ENCODE data around the gene MGP. TPM values are rescaled to one million over a fixed set of nuclear protein-coding genes. Genes with fewer than 3 reads are reported as not detected.

Gene MGP
- total and polyA plus RNA-seq, 4 donors: 7,115 to 16,848 (median 14,549) TPM

- ATAC-seq (ENCODE audit: low FRiP score): no peak
- H3K27ac ChIP-seq (ENCODE audit: low read depth in 1 of 2, low read length in 2 of 2): no peak overlapping the region
- intact Hi-C loops (cut with DNase I): no loop called here
- DNase-seq: no peak
- H3K4me1 ChIP-seq (ENCODE audit: control insufficient read depth in 1 of 2, insufficient read depth in 2 of 2, low read length in 2 of 2): no peaks in the 10 kb centered on the region
- H3K9me3 ChIP-seq (ENCODE audit: control insufficient read depth, low read length): no peaks in the 10 kb centered on the region
- no peaks in the 10 kb centered on the region for H3K27me3 ChIP-seq (ENCODE audit: control insufficient read depth in 1 of 2, insufficient read depth in 2 of 2, low read length in 1 of 2)
- 96 to 98% methylated on average over 3 of the region's 3 CpGs for WGBS, 2 donors
- H3K36me3 ChIP-seq (ENCODE audit: control insufficient read depth in 1 of 2, insufficient read depth in 2 of 2, low read length in 1 of 2): no peaks in the 10 kb centered on the region
- H3K4me3 ChIP-seq (ENCODE audit: low read length in 2 of 2): no peak overlapping the region
Observed at GRCh38 chr12:14924541-14924940, 38.9 kb upstream of the MGP start.

DNA sequence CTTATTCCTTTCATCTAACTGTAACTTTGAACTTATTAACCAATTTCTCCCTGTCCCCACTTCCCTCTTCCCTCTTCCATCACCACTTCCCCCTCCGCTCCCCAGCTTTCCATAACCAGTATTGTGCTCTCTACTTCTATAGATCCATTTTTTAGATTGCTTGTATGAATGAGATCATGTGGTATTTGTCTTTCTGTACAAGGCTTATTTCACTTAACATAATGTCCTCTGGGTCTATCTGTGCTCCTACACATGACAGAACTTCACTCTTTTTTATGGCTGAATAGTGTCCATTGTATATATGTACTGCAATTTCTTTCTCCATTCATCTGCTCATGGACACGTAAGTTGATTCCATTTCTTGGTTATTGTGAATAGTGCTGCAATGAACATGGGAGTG lies 38.3 kb upstream of the MGP start:
- intact Hi-C loops (cut with DNase I): no loop called here

DNA sequence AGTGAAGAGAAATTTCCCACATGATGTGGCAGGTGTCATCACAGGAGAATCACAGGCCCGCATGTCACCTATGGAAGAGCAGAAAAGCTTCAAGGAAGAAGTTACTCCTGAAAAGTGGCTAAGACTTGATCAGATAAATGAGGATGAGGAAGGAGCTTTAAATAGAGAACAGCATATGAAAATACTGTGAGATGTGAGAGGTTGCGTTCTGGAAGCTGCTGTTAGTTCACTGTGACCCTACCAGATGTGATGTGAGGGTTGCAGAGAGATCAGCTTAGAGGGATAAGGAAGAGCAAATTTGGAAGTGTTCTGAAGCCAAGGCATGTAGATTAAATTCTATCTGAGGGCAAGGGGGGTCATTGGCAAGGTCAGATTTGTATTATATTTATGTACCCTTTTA lies 35.6 kb upstream of the MGP start:
- H3K4me3 ChIP-seq (ENCODE audit: low read length in 2 of 2): no peak overlapping the region
- H3K4me1 ChIP-seq (ENCODE audit: control insufficient read depth in 1 of 2, insufficient read depth in 2 of 2, low read length in 2 of 2): no peaks in the 10 kb centered on the region
- no peaks in the 10 kb centered on the region for H3K9me3 ChIP-seq (ENCODE audit: control insufficient read depth, low read length)
- no peaks in the 10 kb centered on the region for H3K27me3 ChIP-seq (ENCODE audit: control insufficient read depth in 1 of 2, insufficient read depth in 2 of 2, low read length in 1 of 2)
- WGBS, 2 donors: 96 to 97% methylated on average over 2 of the region's 2 CpGs
- no peaks in the 10 kb centered on the region for H3K36me3 ChIP-seq (ENCODE audit: control insufficient read depth in 1 of 2, insufficient read depth in 2 of 2, low read length in 1 of 2)
- DNase-seq: no peak
- intact Hi-C loops (cut with DNase I): no loop called here
- no peak for ATAC-seq (ENCODE audit: low FRiP score)
- H3K27ac ChIP-seq (ENCODE audit: low read depth in 1 of 2, low read length in 2 of 2): no peak overlapping the region

More for the DNA sequence above, 38.3 kb upstream of the MGP start:
- no peak for DNase-seq
- no peaks in the 10 kb centered on the region for H3K4me1 ChIP-seq (ENCODE audit: control insufficient read depth in 1 of 2, insufficient read depth in 2 of 2, low read length in 2 of 2)
- no peak overlapping the region for H3K4me3 ChIP-seq (ENCODE audit: low read length in 2 of 2)
- H3K9me3 ChIP-seq (ENCODE audit: control insufficient read depth, low read length): no peaks in the 10 kb centered on the region
- 95 to 99% methylated on average over 2 of the region's 2 CpGs for WGBS, 2 donors
- ATAC-seq (ENCODE audit: low FRiP score): no peak
- no peaks in the 10 kb centered on the region for H3K27me3 ChIP-seq (ENCODE audit: control insufficient read depth in 1 of 2, insufficient read depth in 2 of 2, low read length in 1 of 2)
- no peaks in the 10 kb centered on the region for H3K36me3 ChIP-seq (ENCODE audit: control insufficient read depth in 1 of 2, insufficient read depth in 2 of 2, low read length in 1 of 2)
- H3K27ac ChIP-seq (ENCODE audit: low read depth in 1 of 2, low read length in 2 of 2): no peak overlapping the region

- no peaks in the 10 kb centered on the region for H3K36me3 ChIP-seq (ENCODE audit: control insufficient read depth in 1 of 2, insufficient read depth in 2 of 2, low read length in 1 of 2)
- intact Hi-C loops (cut with DNase I): no loop called here
- 85 to 89% methylated on average over 7 of the region's 7 CpGs for WGBS, 2 donors
- H3K4me1 ChIP-seq (ENCODE audit: control insufficient read depth in 1 of 2, insufficient read depth in 2 of 2, low read length in 2 of 2): no peaks in the 10 kb centered on the region
- DNase-seq (no peak), ATAC-seq (ENCODE audit: low FRiP score) (no peak)
- no peaks in the 10 kb centered on the region for H3K27me3 ChIP-seq (ENCODE audit: control insufficient read depth in 1 of 2, insufficient read depth in 2 of 2, low read length in 1 of 2)
- H3K27ac ChIP-seq (ENCODE audit: low read depth in 1 of 2, low read length in 2 of 2): no peak overlapping the region
- no peak overlapping the region for H3K4me3 ChIP-seq (ENCODE audit: low read length in 2 of 2)
- no peaks in the 10 kb centered on the region for H3K9me3 ChIP-seq (ENCODE audit: control insufficient read depth, low read length)
Observed at GRCh38 chr12:14920475-14921126, 34.9 kb upstream of the MGP start.

DNA sequence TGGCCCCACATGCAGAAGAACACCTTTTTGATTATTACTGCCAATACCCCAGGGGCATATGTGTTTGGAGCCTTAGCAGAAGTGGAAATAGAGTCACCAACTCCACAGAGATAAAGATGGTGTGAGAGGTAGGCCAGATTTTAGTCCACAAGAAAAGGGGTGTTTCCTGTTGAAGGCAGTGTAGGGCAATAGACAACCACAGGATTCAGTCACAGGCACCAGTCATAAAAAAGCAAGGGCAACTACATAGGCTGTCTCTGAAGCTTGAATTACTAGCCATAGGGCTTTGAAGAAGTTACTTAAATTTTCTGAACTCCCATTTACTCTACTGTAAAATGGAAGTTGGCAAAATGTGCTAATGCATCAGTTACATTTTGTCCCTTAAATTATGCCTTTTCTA lies 33.8 kb upstream of the MGP start:
- DNase-seq: no peak
- Histone ChIP-seq H3K4me1 (ENCODE audit: control insufficient read depth in 1 of 2, insufficient read depth in 2 of 2, low read length in 2 of 2) (no peaks in the 10 kb centered on the region), H3K36me3 (ENCODE audit: control insufficient read depth in 1 of 2, insufficient read depth in 2 of 2, low read length in 1 of 2) (no peaks in the 10 kb centered on the region), H3K27me3 (ENCODE audit: control insufficient read depth in 1 of 2, insufficient read depth in 2 of 2, low read length in 1 of 2) (no peaks in the 10 kb centered on the region), H3K4me3 (ENCODE audit: low read length in 2 of 2) (no peak overlapping the region), H3K27ac (ENCODE audit: low read depth in 1 of 2, low read length in 2 of 2) (no peak overlapping the region), H3K9me3 (ENCODE audit: control insufficient read depth, low read length) (no peaks in the 10 kb centered on the region)
- ATAC-seq (ENCODE audit: low FRiP score): no peak
- intact Hi-C loops (cut with DNase I): no loop called here

- Histone ChIP-seq H3K4me1 (ENCODE audit: control insufficient read depth in 1 of 2, insufficient read depth in 2 of 2, low read length in 2 of 2) (no peaks in the 10 kb centered on the region), H3K36me3 (ENCODE audit: control insufficient read depth in 1 of 2, insufficient read depth in 2 of 2, low read length in 1 of 2) (no peaks in the 10 kb centered on the region), H3K4me3 (ENCODE audit: low read length in 2 of 2) (no peak overlapping the region), H3K27ac (ENCODE audit: low read depth in 1 of 2, low read length in 2 of 2) (no peak overlapping the region), H3K9me3 (ENCODE audit: control insufficient read depth, low read length) (no peaks in the 10 kb centered on the region), H3K27me3 (ENCODE audit: control insufficient read depth in 1 of 2, insufficient read depth in 2 of 2, low read length in 1 of 2) (no peaks in the 10 kb centered on the region)
- intact Hi-C loops (cut with DNase I): no loop called here
- 86 to 88% methylated on average over 2 of the region's 2 CpGs for WGBS, 2 donors
- DNase-seq (no peak), ATAC-seq (ENCODE audit: low FRiP score) (no peak)
Observed at GRCh38 chr12:14915736-14916135, 30.1 kb upstream of the MGP start.

GRCh38 chr12:14913381-14913781 lies 27.7 kb upstream of the MGP start:
- H3K27ac ChIP-seq (ENCODE audit: low read depth in 1 of 2, low read length in 2 of 2): no peak overlapping the region
- no peaks in the 10 kb centered on the region for H3K4me1 ChIP-seq (ENCODE audit: control insufficient read depth in 1 of 2, insufficient read depth in 2 of 2, low read length in 2 of 2)
- ATAC-seq (ENCODE audit: low FRiP score) (peak; percentile 56), DNase-seq (no peak)
- intact Hi-C loops (cut with DNase I): no loop called here
- H3K9me3 ChIP-seq (ENCODE audit: control insufficient read depth, low read length): no peaks in the 10 kb centered on the region
- WGBS, 2 donors: 63 to 70% methylated on average over 4 of the region's 4 CpGs
- H3K27me3 ChIP-seq (ENCODE audit: control insufficient read depth in 1 of 2, insufficient read depth in 2 of 2, low read length in 1 of 2): no peaks in the 10 kb centered on the region
- H3K4me3 ChIP-seq (ENCODE audit: low read length in 2 of 2): no peak overlapping the region
- H3K36me3 ChIP-seq (ENCODE audit: control insufficient read depth in 1 of 2, insufficient read depth in 2 of 2, low read length in 1 of 2): no peaks in the 10 kb centered on the region

DNA sequence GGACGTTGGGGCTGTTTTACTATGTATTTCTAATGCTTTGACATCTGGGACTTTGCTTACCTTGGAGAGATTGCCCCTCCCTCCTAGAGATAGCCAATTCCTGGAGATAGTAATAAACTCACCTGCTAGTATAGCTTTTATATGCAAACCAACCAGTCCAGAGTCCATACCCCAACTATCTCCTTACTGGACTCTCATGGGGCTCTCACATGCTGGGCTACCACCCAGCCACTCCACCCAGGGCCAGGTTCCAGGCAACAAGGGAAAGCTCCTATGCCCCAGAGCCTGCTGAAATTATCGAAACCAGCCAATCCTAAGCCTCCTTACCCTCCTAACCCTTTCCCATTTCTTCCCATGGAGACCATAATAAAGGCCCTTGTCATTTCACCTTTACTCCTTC lies 25.5 kb upstream of the MGP start:
- no peak for ATAC-seq (ENCODE audit: low FRiP score)
- DNase-seq: no peak
- intact Hi-C loops (cut with DNase I): no loop called here
- Histone ChIP-seq H3K4me3 (ENCODE audit: low read length in 2 of 2) (no peak overlapping the region), H3K27ac (ENCODE audit: low read depth in 1 of 2, low read length in 2 of 2) (no peak overlapping the region), H3K36me3 (ENCODE audit: control insufficient read depth in 1 of 2, insufficient read depth in 2 of 2, low read length in 1 of 2) (no peaks in the 10 kb centered on the region), H3K27me3 (ENCODE audit: control insufficient read depth in 1 of 2, insufficient read depth in 2 of 2, low read length in 1 of 2) (no peaks in the 10 kb centered on the region), H3K9me3 (ENCODE audit: control insufficient read depth, low read length) (no peaks in the 10 kb centered on the region), H3K4me1 (ENCODE audit: control insufficient read depth in 1 of 2, insufficient read depth in 2 of 2, low read length in 2 of 2) (no peaks in the 10 kb centered on the region)
- WGBS, 2 donors: 28 to 91% methylated on average over 2 of the region's 2 CpGs

DNA sequence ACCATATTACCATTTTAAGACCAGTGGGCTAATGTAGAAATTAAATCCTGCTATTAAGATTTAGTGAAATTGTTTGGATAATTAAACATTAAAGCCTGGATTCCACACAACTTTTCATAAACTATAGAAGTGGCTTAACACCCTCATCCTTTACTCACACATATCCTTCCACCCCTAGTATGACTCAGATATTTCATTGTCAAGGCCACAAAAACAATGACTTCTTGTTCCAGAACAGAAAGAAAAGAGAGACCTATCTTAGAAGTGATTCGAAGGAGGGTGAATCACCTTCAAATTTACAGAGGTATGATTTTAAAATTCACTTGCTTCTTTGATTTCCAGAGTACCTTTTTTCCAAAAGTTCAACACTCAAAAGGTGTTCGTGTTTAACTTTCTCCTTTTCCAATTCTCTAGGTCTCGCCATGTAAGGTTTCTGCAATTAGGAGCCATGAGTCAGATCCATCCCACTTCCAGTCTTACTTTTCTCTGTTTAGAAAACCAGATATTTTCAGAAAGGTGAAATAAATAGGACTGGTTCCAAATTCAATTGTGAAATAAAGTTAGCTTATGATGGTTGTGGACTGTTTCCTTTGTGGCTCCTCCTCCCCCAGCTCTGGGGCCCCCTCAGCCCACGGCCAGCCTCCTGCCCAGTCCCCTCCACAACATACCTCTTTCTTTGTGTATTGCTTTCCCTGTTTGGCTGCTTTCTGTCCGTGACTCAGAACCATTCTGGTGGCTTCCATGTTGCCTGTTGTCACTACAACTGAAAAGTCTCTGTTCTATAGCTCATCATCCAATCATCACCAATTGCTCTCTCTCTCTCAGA lies 24.6 kb upstream of the MGP start:
- Histone ChIP-seq H3K27ac (ENCODE audit: low read depth in 1 of 2, low read length in 2 of 2) (no peak overlapping the region), H3K4me3 (ENCODE audit: low read length in 2 of 2) (no peak overlapping the region), H3K27me3 (ENCODE audit: control insufficient read depth in 1 of 2, insufficient read depth in 2 of 2, low read length in 1 of 2) (no peaks in the 10 kb centered on the region), H3K36me3 (ENCODE audit: control insufficient read depth in 1 of 2, insufficient read depth in 2 of 2, low read length in 1 of 2) (no peaks in the 10 kb centered on the region), H3K4me1 (ENCODE audit: control insufficient read depth in 1 of 2, insufficient read depth in 2 of 2, low read length in 2 of 2) (no peaks in the 10 kb centered on the region), H3K9me3 (ENCODE audit: control insufficient read depth, low read length) (no peaks in the 10 kb centered on the region)
- intact Hi-C loops (cut with DNase I): no loop called here
- ATAC-seq (ENCODE audit: low FRiP score): no peak
- 93 to 94% methylated on average over 5 of the region's 5 CpGs for WGBS, 2 donors
- no peak for DNase-seq
